SK-N-SH (cell line): ENCODE results near the gene CLCN2. TPM values are rescaled to one million over a fixed set of nuclear protein-coding genes. Genes with fewer than 3 reads are reported as not detected.

ENCODE experiments used
- CTCF ChIA-PET: fragments of 300-600, 350-600 bp; formaldehyde crosslinking; extraction: SDS; loops from one replicate; lab custom pipeline; 2021; lab: Yijun Ruan, JAX
- POLR2A ChIA-PET: fragments of 350-600 bp; sonication (Branson Sonifier 250); formaldehyde crosslinking; extraction: SDS; loops from one replicate; lab custom pipeline; 2020; ENCODE audit warnings: antibody characterized with exemption, inconsistent platforms; lab: Yijun Ruan, JAX
- DNase-seq: peaks from one replicate; pipeline ENCODE4 v3.0.0; 2012
- H2AFZ ChIP-seq: fragments of 200-600 bp; sonication (generic); 2 replicates; pipeline ENCODE4 v1.8.1; 2016; ENCODE audit warnings: antibody characterized with exemption, mild to moderate bottlenecking, low read depth
- H3F3A ChIP-seq: fragments of 200-600 bp; sonication (generic); replicated peaks from 2 replicates; pipeline ENCODE3; 2016; ENCODE audit warnings: antibody characterized with exemption, mild to moderate bottlenecking; ENCODE audit not compliant: insufficient read depth
- H3K27ac ChIP-seq, 2 experiments: fragments of 200-500 bp in 1 of 2; fragments of 200-600 bp in 1 of 2; sonication (Bioruptor generic) in 1 of 2; sonication (generic), shearing (Covaris generic) in 1 of 2; 2 replicates each; pipeline versions ENCODE4 v1.5.1 to v1.6.1; 2014 to 2016; ENCODE audit warnings: low read depth in 2 of 2, inconsistent platforms in 1 of 2, low read length in 1 of 2, mild to moderate bottlenecking in 1 of 2, mixed read lengths in 1 of 2
- H3K27me3 ChIP-seq: fragments of 200-600 bp; sonication (generic), shearing (Covaris generic); 2 replicates; pipeline ENCODE4 v1.6.1; 2016; ENCODE audit warnings: mixed run types; ENCODE audit not compliant: insufficient read depth
- H3K36me3 ChIP-seq, 2 experiments: fragments of 200-500 bp in 1 of 2; fragments of 200-600 bp in 1 of 2; sonication (Bioruptor generic) in 1 of 2; sonication (generic) in 1 of 2; replicated peaks in 1 of 2; 2 replicates each; pipeline versions ENCODE3 to v1.5.1; 2014 to 2016; ENCODE audit warnings: low read length in 1 of 2, mild to moderate bottlenecking in 1 of 2; ENCODE audit not compliant: insufficient read depth in 2 of 2, control insufficient read depth in 1 of 2
- H3K4me1 ChIP-seq, 2 experiments: fragments of 200-500 bp in 1 of 2; fragments of 200-600 bp in 1 of 2; sonication (Bioruptor generic) in 1 of 2; sonication (generic), shearing (Covaris generic) in 1 of 2; 2 replicates each; pipeline versions ENCODE4 v1.5.1 to v1.6.1; 2014 to 2016; ENCODE audit warnings: low read depth in 1 of 2, low read length in 1 of 2, mixed run types in 1 of 2; ENCODE audit not compliant: insufficient read depth in 2 of 2, control insufficient read depth in 1 of 2
- H3K4me2 ChIP-seq: fragments of 200-600 bp; sonication (generic), shearing (Covaris generic); 2 replicates; pipeline ENCODE4 v1.6.1; 2017; ENCODE audit warnings: mixed run types
- H3K4me3 ChIP-seq, 2 experiments: fragments of 200-500 bp in 1 of 2; fragments of 200-600 bp in 1 of 2; sonication (Bioruptor generic) in 1 of 2; sonication (generic), shearing (Covaris generic) in 1 of 2; 2 replicates each; pipeline versions ENCODE4 v1.5.1 to v1.8.1; 2014 to 2016; ENCODE audit warnings: low read depth in 2 of 2, inconsistent platforms in 1 of 2, low read length in 1 of 2, mild to moderate bottlenecking in 1 of 2, mixed read lengths in 1 of 2, moderate library complexity in 1 of 2
- H3K79me2 ChIP-seq: fragments of 200-600 bp; sonication (generic); 2 replicates; pipeline ENCODE4 v1.8.1; 2017; ENCODE audit warnings: mild to moderate bottlenecking; ENCODE audit not compliant: insufficient read depth
- H3K9ac ChIP-seq: fragments of 200-600 bp; sonication (generic); 2 replicates; pipeline ENCODE4 v1.6.1; 2017; ENCODE audit warnings: mixed run types
- H3K9me2 ChIP-seq: fragments of 200-600 bp; sonication (generic); 2 replicates; pipeline ENCODE4 v1.6.1; 2017; ENCODE audit warnings: mixed run types
- H3K9me3 ChIP-seq: fragments of 200-600 bp; sonication (generic); 2 replicates; pipeline ENCODE4 v1.6.1; 2017; ENCODE audit warnings: mixed run types, mild to moderate bottlenecking, moderate library complexity
- H4K20me1 ChIP-seq: fragments of 200-600 bp; sonication (generic); 2 replicates; pipeline ENCODE4 v1.6.1; 2017; ENCODE audit warnings: mild to moderate bottlenecking, mixed run types; ENCODE audit not compliant: insufficient read depth
- CHD2 ChIP-seq: fragments of 150-350 bp; IDR thresholded peaks from 2 replicates; pipeline ENCODE4 v1.6.1; 2018; ENCODE audit warnings: low read length; ENCODE audit not compliant: partially characterized antibody
- ELF1 ChIP-seq: IDR thresholded peaks from 2 replicates; pipeline ENCODE4 v1.4.0; 2012
- EZH2phosphoT487 ChIP-seq: fragments of 200-600 bp; sonication (generic); IDR thresholded peaks from 2 replicates; pipeline ENCODE4 v1.6.1; 2017; ENCODE audit warnings: low read depth, mixed run types, mild to moderate bottlenecking, antibody characterized with exemption, moderate library complexity, borderline replicate concordance
- FOXM1 ChIP-seq: IDR thresholded peaks from 2 replicates; pipeline ENCODE4 v1.4.0; 2012; ENCODE audit warnings: low read depth, mild to moderate bottlenecking
- MXI1 ChIP-seq: IDR thresholded peaks from 2 replicates; pipeline ENCODE4 v1.6.1; 2012; ENCODE audit warnings: mild to moderate bottlenecking, low read depth, low read length, improper control_type of control experiment
- NFIC ChIP-seq: IDR thresholded peaks from 2 replicates; pipeline ENCODE4 v1.4.0; 2012; ENCODE audit warnings: borderline replicate concordance
- NRF1 ChIP-seq: IDR thresholded peaks from 2 replicates; pipeline ENCODE4 v1.6.1; 2012; ENCODE audit warnings: low read depth, mild to moderate bottlenecking, low read length
- PBX3 ChIP-seq: IDR thresholded peaks from 2 replicates; pipeline ENCODE4; 2012
- RCOR1 ChIP-seq: fragments of 150-350 bp; IDR thresholded peaks from 2 replicates; pipeline ENCODE4 v1.6.1; 2017; ENCODE audit warnings: antibody characterized with exemption, low read length
- RFX5 ChIP-seq: IDR thresholded peaks from 2 replicates; pipeline ENCODE4 v1.6.1; 2012; ENCODE audit warnings: mild to moderate bottlenecking, improper control_type of control experiment, low read length
- SIN3A ChIP-seq: IDR thresholded peaks from 2 replicates; pipeline ENCODE4 v1.6.1; 2012; ENCODE audit warnings: low read depth, mild to moderate bottlenecking, low read length, moderate library complexity, borderline replicate concordance
- TCF12 ChIP-seq: IDR thresholded peaks from 2 replicates; pipeline ENCODE4 v1.4.0; 2012
- TEAD4 ChIP-seq: IDR thresholded peaks from 2 replicates; pipeline ENCODE4 v1.4.0; 2012; ENCODE audit warnings: mild to moderate bottlenecking, borderline replicate concordance; ENCODE audit not compliant: insufficient read depth
- WGBS: methylation state at CpG from one replicate; pipeline ENCODE4 v1.1.6; 2017; ENCODE audit warnings: low lambda C conversion rate; 5-methylcytosine and 5-hydroxymethylcytosine counted together
- polyA plus RNA-seq, 3 experiments: library from polyadenylated mRNA; depleted of rRNA; stranded (reverse); fragments of >200 nt; gene quantifications; 2 replicates each; pipeline ENCODE4 v1.2.3, GENCODE V29; 2012
- TF ChIP-seq, protein P1 (sequence below): fragments of 200-600 bp; sonication (generic); IDR thresholded peaks from 2 replicates; pipeline ENCODE4 v1.6.1; 2017; ENCODE audit warnings: antibody characterized with exemption, mild to moderate bottlenecking, moderate library complexity
- TF ChIP-seq, protein P2 (sequence below): IDR thresholded peaks from 2 replicates; pipeline ENCODE4 v1.4.0; 2012; ENCODE audit warnings: low read depth, borderline replicate concordance
- TF ChIP-seq, protein P3 (sequence below): fragments of 150-350 bp; IDR thresholded peaks from 2 replicates; pipeline ENCODE4 v1.6.1; 2016; ENCODE audit warnings: mild to moderate bottlenecking, low read depth, low read length

The CLCN2 gene
- polyA plus RNA-seq, 1 of the 3 experiments (the other 2 are of a cell fraction) = 9.1 TPM

DNA sequence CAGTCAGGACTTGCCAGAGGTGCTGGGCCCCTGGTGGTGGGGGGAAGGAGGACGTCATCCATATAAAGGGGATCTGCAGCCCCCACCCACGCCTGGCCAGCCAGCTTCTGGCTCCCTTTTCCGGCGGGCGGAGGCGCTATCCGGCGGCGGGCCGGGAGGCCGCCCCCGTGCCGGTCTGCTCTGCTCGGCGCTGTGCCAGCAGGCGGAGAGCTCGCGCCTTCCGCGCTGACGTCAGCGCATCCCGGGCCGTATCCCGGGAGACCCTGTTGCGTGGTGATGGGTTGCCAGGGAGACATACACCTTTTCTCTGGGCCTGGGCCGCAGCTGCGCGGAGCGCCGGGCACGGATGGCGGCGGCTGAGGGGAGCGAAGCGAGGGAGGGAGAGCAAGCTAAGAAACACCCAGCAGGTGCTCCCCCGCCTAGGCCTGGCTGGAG is 22.9 kb downstream of the CLCN2 start:
- peak overlapping the region; percentile 72 to 74 for H3K4me3 ChIP-seq
- H3K4me2 ChIP-seq = peak overlapping the region; percentile 85
- CTCF ChIA-PET = interaction anchor here (0.6 to 5.2 kb wide), 11 partner anchors 10 to 442 kb away, joined by 3 to 63 read pairs (median 3); partner anchors contain the start of genes CLCN2, EEF1AKMT4 and POLR2H
- POLR2A ChIA-PET = interaction anchor here (0.7 to 3.1 kb wide), 7 partner anchors 10 to 434 kb away, joined by 3 to 19 read pairs (median 4); partner anchors contain the start of genes CLCN2 and POLR2H
- peaks cover 15% of the 10 kb centered on the region for H4K20me1 ChIP-seq
- H3K9ac ChIP-seq = peak overlapping the region; percentile 83
- peak overlapping the region; percentile 90 to 92 for H3K27ac ChIP-seq
- H3K36me3 ChIP-seq = peaks cover 11 to 36% of the 10 kb centered on the region in 2 experiments
- H3F3A ChIP-seq = peaks cover 29% of the 10 kb centered on the region
- peak; percentile 97 for DNase-seq
- H2AFZ ChIP-seq = no peak overlapping the region
- peaks cover 37 to 39% of the 10 kb centered on the region in 2 experiments; a peak in 3 of 4 replicates for H3K4me1 ChIP-seq
- no peaks in the 10 kb centered on the region for H3K27me3 ChIP-seq
- WGBS = 64% methylated on average over 9 of the region's 37 CpGs
- H3K79me2 ChIP-seq = peaks cover 63% of the 10 kb centered on the region
- H3K9me2 ChIP-seq = no peaks in the 10 kb centered on the region
- H3K9me3 ChIP-seq = no peaks in the 10 kb centered on the region
- TF ChIP-seq PBX3 (no peak), RCOR1 (peak; percentile 33; the same call in 1 of the 2 replicates), NFIC (peak; percentile 77), NRF1 (peak; percentile 61), TCF12 (no peak), MXI1 (peak; percentile 100), SIN3A (0 out of 2 replicates have a peak, but pooled peaks have one; percentile 45), RFX5 (peak; percentile 94), CHD2 (peak; percentile 32), FOXM1 (0 out of 2 replicates have a peak, but pooled peaks have one; percentile 31)
- TF ChIP-seq, protein P1, sequence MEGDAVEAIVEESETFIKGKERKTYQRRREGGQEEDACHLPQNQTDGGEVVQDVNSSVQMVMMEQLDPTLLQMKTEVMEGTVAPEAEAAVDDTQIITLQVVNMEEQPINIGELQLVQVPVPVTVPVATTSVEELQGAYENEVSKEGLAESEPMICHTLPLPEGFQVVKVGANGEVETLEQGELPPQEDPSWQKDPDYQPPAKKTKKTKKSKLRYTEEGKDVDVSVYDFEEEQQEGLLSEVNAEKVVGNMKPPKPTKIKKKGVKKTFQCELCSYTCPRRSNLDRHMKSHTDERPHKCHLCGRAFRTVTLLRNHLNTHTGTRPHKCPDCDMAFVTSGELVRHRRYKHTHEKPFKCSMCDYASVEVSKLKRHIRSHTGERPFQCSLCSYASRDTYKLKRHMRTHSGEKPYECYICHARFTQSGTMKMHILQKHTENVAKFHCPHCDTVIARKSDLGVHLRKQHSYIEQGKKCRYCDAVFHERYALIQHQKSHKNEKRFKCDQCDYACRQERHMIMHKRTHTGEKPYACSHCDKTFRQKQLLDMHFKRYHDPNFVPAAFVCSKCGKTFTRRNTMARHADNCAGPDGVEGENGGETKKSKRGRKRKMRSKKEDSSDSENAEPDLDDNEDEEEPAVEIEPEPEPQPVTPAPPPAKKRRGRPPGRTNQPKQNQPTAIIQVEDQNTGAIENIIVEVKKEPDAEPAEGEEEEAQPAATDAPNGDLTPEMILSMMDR = peak; percentile 29
- TF ChIP-seq, all 33 proteins: peak for 9

GRCh38 chr3:184337981-184338380 is 23.4 kb downstream of the CLCN2 start:
- DNase-seq = no peak
- H3K79me2 ChIP-seq = peaks cover 69% of the 10 kb centered on the region
- H3K4me3 ChIP-seq = peak overlapping the region; percentile 72 to 74
- TF ChIP-seq, protein P2, sequence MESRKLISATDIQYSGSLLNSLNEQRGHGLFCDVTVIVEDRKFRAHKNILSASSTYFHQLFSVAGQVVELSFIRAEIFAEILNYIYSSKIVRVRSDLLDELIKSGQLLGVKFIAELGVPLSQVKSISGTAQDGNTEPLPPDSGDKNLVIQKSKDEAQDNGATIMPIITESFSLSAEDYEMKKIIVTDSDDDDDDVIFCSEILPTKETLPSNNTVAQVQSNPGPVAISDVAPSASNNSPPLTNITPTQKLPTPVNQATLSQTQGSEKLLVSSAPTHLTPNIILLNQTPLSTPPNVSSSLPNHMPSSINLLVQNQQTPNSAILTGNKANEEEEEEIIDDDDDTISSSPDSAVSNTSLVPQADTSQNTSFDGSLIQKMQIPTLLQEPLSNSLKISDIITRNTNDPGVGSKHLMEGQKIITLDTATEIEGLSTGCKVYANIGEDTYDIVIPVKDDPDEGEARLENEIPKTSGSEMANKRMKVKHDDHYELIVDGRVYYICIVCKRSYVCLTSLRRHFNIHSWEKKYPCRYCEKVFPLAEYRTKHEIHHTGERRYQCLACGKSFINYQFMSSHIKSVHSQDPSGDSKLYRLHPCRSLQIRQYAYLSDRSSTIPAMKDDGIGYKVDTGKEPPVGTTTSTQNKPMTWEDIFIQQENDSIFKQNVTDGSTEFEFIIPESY = no peak
- TF ChIP-seq TEAD4 (no peak), ELF1 (no peak), FOXM1 (no peak), EZH2phosphoT487 (no peak)
- TF ChIP-seq, protein P3, sequence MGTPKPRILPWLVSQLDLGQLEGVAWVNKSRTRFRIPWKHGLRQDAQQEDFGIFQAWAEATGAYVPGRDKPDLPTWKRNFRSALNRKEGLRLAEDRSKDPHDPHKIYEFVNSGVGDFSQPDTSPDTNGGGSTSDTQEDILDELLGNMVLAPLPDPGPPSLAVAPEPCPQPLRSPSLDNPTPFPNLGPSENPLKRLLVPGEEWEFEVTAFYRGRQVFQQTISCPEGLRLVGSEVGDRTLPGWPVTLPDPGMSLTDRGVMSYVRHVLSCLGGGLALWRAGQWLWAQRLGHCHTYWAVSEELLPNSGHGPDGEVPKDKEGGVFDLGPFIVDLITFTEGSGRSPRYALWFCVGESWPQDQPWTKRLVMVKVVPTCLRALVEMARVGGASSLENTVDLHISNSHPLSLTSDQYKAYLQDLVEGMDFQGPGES = no peak
- POLR2A ChIA-PET = interaction anchor here (1.1 to 3.1 kb wide), 9 partner anchors 7 to 31 kb away, joined by 3 to 19 read pairs (median 8); partner anchors contain the start of genes CLCN2 and POLR2H
- H3K27ac ChIP-seq = peak overlapping the region; percentile 90 to 92
- peaks cover 15 to 36% of the 10 kb centered on the region in 2 experiments for H3K36me3 ChIP-seq
- peaks cover 15% of the 10 kb centered on the region for H4K20me1 ChIP-seq
- no peaks in the 10 kb centered on the region for H3K27me3 ChIP-seq
- peak overlapping the region; percentile 83 for H3K9ac ChIP-seq
- peaks cover 37 to 40% of the 10 kb centered on the region in 2 experiments; a peak in 3 of 4 replicates for H3K4me1 ChIP-seq
- peaks cover 33% of the 10 kb centered on the region for H3F3A ChIP-seq
- no peak overlapping the region for H2AFZ ChIP-seq
- no peaks in the 10 kb centered on the region for H3K9me2 ChIP-seq
- CTCF ChIA-PET = interaction anchor here (1.1 to 5.2 kb wide), 4 partner anchors 16 to 54 kb away, joined by 3 to 63 read pairs (median 4); no protein-coding TSS in a partner anchor
- H3K9me3 ChIP-seq = no peaks in the 10 kb centered on the region
- H3K4me2 ChIP-seq = peak overlapping the region; percentile 85
- WGBS = 36% methylated on average over 7 of the region's 7 CpGs
